Measurements from ENCODE around the gene GALNT7. TPM values are rescaled to one million over a fixed set of nuclear protein-coding genes. Genes with fewer than 3 reads are reported as not detected.

Gene GALNT7
- total and polyA plus RNA-seq, 2 of the 13 experiments (the other 11 are each of a cell fraction or from before 2014, with no cell fraction given): 0.08 to 0.13 TPM

DNA sequence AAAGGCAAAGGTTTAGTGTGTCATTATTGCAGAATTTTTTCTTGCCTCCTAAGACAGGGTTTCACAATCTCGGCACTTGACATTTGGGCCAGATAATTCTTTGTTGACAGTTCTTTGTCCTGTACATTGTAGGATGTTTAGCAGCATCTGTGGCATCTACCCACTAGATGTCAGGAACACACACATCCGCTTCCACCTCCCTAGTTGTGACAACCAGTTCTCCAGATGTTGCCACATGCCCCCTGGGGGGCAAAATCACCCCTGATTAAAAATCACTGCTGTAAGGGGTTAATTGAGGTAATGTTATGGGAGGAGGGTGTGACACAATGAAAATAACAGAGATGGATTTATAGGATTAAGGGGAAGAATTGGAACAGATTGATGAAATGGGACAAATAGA is 90.3 kb downstream of the GALNT7 start:
- H3K36me3 ChIP-seq (replicated peaks in 1 of 2; ENCODE audit: control insufficient read depth in 1 of 2, insufficient read depth in 2 of 2, low read length in 2 of 2): no peaks in the 10 kb centered on the region
- TF ChIP-seq PBX3 (CRISPR knock-in tag; IDR thresholded peaks at IDR 0.05; ENCODE audit: borderline replicate concordance) (no peak), NFKB2 (CRISPR knock-in tag; IDR thresholded peaks at IDR 0.05; ENCODE audit: borderline replicate concordance) (no peak), TOPORS (CRISPR knock-in tag; IDR thresholded peaks at IDR 0.05) (no peak)
- H3K27me3 ChIP-seq (ENCODE audit: control insufficient read depth in 1 of 2, insufficient read depth in 2 of 2, low read length in 2 of 2): no peaks in the 10 kb centered on the region; a peak in 1 of 5 replicates
- H2AFZ ChIP-seq (ENCODE audit: low read length): no peak overlapping the region
- H3K4me2 ChIP-seq (ENCODE audit: low read depth, low read length): no peak overlapping the region
- intact Hi-C loops (cut with micrococcal nuclease; ENCODE audit: unreplicated experiment) (no loop called here), in situ Hi-C loops (cut with HindIII; ENCODE audit: extremely low pct_ligation_motif_present, low pct_unique_long_range_greater_than_20kb) (loop anchor here (5.0 kb wide), 1 partner anchor 247 kb away; no protein-coding TSS in a partner anchor)
- no peaks in the 10 kb centered on the region for H3K4me1 ChIP-seq (ENCODE audit: insufficient read depth, low read length)
- H3K9ac ChIP-seq (ENCODE audit: insufficient read depth, low read depth, low read length): no peak overlapping the region
- no peak for FAIRE-seq
- ChIA-PET CTCF (ENCODE audit: low intra/inter-chr PET ratio, low total read pairs) (no interaction called here), POLR2A (no interaction called here)
- H3K27ac ChIP-seq (ENCODE audit: extremely low read length, insufficient read depth, low read length): no peak overlapping the region
- no peak overlapping the region for H3K4me3 ChIP-seq (replicated peaks in 1 of 3; ENCODE audit: insufficient read depth in 1 of 3, low read depth in 2 of 3, low read length in 3 of 3)
- BruUV-seq (replicated peaks): no TSS peak
- 5% methylated on average over 2 of the region's 2 CpGs for WGBS (ENCODE audit: low lambda C conversion rate)
- ATAC-seq: no peak
- no peaks in the 10 kb centered on the region for H4K20me1 ChIP-seq (ENCODE audit: insufficient read depth, low read length)
- no peak for DNase-seq (ENCODE audit: low spot score)
- no peaks in the 10 kb centered on the region for H3K9me3 ChIP-seq (ENCODE audit: low read length)
- no peaks in the 10 kb centered on the region for H3K79me2 ChIP-seq (ENCODE audit: insufficient read depth, low read length)

DNA sequence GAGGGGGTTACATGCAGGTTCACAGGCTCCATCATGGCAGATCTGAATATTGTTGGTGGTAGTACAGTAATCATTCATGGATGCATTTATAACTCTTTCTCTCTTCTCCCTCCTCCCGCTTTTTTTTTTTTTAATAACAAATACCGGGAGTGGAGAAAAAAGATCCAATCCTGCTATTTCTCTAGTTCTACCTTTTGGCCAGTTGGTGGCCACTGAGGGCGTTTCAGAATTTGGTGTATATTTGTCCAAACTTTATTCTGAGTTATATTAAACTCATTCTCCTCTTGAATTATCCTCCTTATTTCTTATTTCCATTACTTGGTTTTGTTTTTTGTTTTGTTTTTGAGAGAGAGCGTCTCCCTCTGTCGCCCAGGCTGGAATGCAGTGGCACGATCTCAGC is 90.7 kb downstream of the GALNT7 start:
- Histone ChIP-seq H3K4me2 (ENCODE audit: low read depth, low read length) (no peak overlapping the region), H3K9ac (ENCODE audit: insufficient read depth, low read depth, low read length) (no peak overlapping the region), H3K27me3 (ENCODE audit: control insufficient read depth in 1 of 2, insufficient read depth in 2 of 2, low read length in 2 of 2) (no peaks in the 10 kb centered on the region; a peak in 1 of 5 replicates), H2AFZ (ENCODE audit: low read length) (no peak overlapping the region), H4K20me1 (ENCODE audit: insufficient read depth, low read length) (no peaks in the 10 kb centered on the region), H3K9me3 (ENCODE audit: low read length) (no peaks in the 10 kb centered on the region), H3K4me3 (replicated peaks in 1 of 3; ENCODE audit: insufficient read depth in 1 of 3, low read depth in 2 of 3, low read length in 3 of 3) (no peak overlapping the region), H3K79me2 (ENCODE audit: insufficient read depth, low read length) (no peaks in the 10 kb centered on the region), H3K4me1 (ENCODE audit: insufficient read depth, low read length) (no peaks in the 10 kb centered on the region), H3K36me3 (replicated peaks in 1 of 2; ENCODE audit: control insufficient read depth in 1 of 2, insufficient read depth in 2 of 2, low read length in 2 of 2) (no peaks in the 10 kb centered on the region), H3K27ac (ENCODE audit: extremely low read length, insufficient read depth, low read length) (no peak overlapping the region)
- BruUV-seq (replicated peaks): no TSS peak
- POLR2A ChIA-PET: no interaction called here
- intact Hi-C loops (cut with micrococcal nuclease; ENCODE audit: unreplicated experiment) (no loop called here), in situ Hi-C loops (cut with HindIII; ENCODE audit: extremely low pct_ligation_motif_present, low pct_unique_long_range_greater_than_20kb) (loop anchor here (5.0 kb wide), 1 partner anchor 247 kb away; no protein-coding TSS in a partner anchor)
- CTCF ChIA-PET (ENCODE audit: low intra/inter-chr PET ratio, low total read pairs): no interaction called here
- FAIRE-seq (no peak), ATAC-seq (no peak), DNase-seq (ENCODE audit: low spot score) (no peak)
- TF ChIP-seq TCF7 (IDR thresholded peaks at IDR 0.05; ENCODE audit: low read depth) (no peak), NR2F1 (CRISPR knock-in tag; IDR thresholded peaks at IDR 0.05) (no peak), ZNF256 (CRISPR knock-in tag; conservative IDR thresholded peaks at IDR 0.05) (no peak), POLR2AphosphoS2 (IDR thresholded peaks at IDR 0.05; ENCODE audit: low read depth, low read length) (no peak), ZNF446 (CRISPR knock-in tag; IDR thresholded peaks at IDR 0.05) (no peak), ZBTB34 (CRISPR knock-in tag; IDR thresholded peaks at IDR 0.05) (no peak), NFKBIZ (CRISPR knock-in tag; IDR thresholded peaks at IDR 0.05) (no peak), SMAD3 (CRISPR knock-in tag; IDR thresholded peaks at IDR 0.05) (no peak), ZNF567 (CRISPR knock-in tag; IDR thresholded peaks at IDR 0.05; ENCODE audit: borderline replicate concordance) (no peak), THYN1 (CRISPR knock-in tag; IDR thresholded peaks at IDR 0.05; ENCODE audit: borderline replicate concordance, low read depth) (no peak)
- TF ChIP-seq, protein P1, sequence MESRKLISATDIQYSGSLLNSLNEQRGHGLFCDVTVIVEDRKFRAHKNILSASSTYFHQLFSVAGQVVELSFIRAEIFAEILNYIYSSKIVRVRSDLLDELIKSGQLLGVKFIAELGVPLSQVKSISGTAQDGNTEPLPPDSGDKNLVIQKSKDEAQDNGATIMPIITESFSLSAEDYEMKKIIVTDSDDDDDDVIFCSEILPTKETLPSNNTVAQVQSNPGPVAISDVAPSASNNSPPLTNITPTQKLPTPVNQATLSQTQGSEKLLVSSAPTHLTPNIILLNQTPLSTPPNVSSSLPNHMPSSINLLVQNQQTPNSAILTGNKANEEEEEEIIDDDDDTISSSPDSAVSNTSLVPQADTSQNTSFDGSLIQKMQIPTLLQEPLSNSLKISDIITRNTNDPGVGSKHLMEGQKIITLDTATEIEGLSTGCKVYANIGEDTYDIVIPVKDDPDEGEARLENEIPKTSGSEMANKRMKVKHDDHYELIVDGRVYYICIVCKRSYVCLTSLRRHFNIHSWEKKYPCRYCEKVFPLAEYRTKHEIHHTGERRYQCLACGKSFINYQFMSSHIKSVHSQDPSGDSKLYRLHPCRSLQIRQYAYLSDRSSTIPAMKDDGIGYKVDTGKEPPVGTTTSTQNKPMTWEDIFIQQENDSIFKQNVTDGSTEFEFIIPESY (CRISPR knock-in tag; IDR thresholded peaks at IDR 0.05): no peak
- 11% methylated on average over 6 of the region's 6 CpGs for WGBS (ENCODE audit: low lambda C conversion rate)

All from HepG2 (cell line).